ENCODE measurements around the gene MICALL2.

MICALL2 gene

GRCh38 chr7:1437155-1437880 is 22.0 kb downstream of the MICALL2 start:
- Histone ChIP-seq H3K36me3 (ENCODE audit: control insufficient read depth in 5 of 5, insufficient read depth in 5 of 5, low read length in 5 of 5) (peaks cover 0 to 37% (median 11%) of the 10 kb centered on the region in 5 donors), H3K9me3 (ENCODE audit: control insufficient read depth in 5 of 5, low read length in 5 of 5) (no peaks in the 10 kb centered on the region), H3K4me1 (ENCODE audit: control insufficient read depth in 5 of 5, insufficient read depth in 5 of 5, low read length in 5 of 5) (peaks cover 0 to 5% (median 4%) of the 10 kb centered on the region in 5 donors), H3K4me3 (ENCODE audit: low read depth in 1 of 5, low read length in 5 of 5) (no peak overlapping the region), H3K27me3 (ENCODE audit: control insufficient read depth in 5 of 5, insufficient read depth in 4 of 5, low read length in 5 of 5) (peaks cover 0 to under 1% (median under 1%) of the 10 kb centered on the region in 5 donors), H3K27ac (ENCODE audit: low read depth, low read length) (no peak overlapping the region), H3K9ac (ENCODE audit: low read length in 5 of 5) (no peak overlapping the region)

DNA sequence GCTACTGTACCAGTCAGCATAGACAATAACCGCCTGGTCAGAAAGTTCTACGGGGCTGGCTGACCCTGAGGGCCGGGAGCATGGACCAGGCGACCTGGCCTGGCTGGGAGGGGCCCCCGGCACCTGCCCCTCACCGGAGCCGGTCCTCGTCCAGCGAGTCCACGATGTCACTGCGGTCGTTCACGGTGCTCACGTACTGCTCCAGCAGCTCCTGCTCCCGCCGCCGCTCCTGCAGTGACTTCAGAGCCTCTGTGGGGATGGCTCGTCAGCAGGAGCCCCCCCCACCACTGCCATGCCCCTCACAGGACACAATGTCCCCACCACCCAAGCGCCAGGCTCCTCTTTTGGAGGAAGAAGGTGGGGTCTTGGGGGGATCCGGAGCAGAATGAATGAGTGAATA is 22.7 kb downstream of the MICALL2 start:
- Histone ChIP-seq H3K4me3 (ENCODE audit: low read depth in 1 of 5, low read length in 5 of 5) (no peak overlapping the region), H3K27ac (ENCODE audit: low read depth, low read length) (no peak overlapping the region), H3K27me3 (ENCODE audit: control insufficient read depth in 5 of 5, insufficient read depth in 4 of 5, low read length in 5 of 5) (peaks cover 3 to 6% (median 4%) of the 10 kb centered on the region in 5 donors), H3K9ac (ENCODE audit: low read length in 5 of 5) (no peak overlapping the region), H3K36me3 (ENCODE audit: control insufficient read depth in 5 of 5, insufficient read depth in 5 of 5, low read length in 5 of 5) (peaks cover 0 to 30% (median 8%) of the 10 kb centered on the region in 5 donors), H3K9me3 (ENCODE audit: control insufficient read depth in 5 of 5, low read length in 5 of 5) (no peaks in the 10 kb centered on the region), H3K4me1 (ENCODE audit: control insufficient read depth in 5 of 5, insufficient read depth in 5 of 5, low read length in 5 of 5) (peaks cover 0 to 7% (median 6%) of the 10 kb centered on the region in 5 donors)

- Histone ChIP-seq H3K9me3 (ENCODE audit: control insufficient read depth in 5 of 5, low read length in 5 of 5) (no peaks in the 10 kb centered on the region), H3K36me3 (ENCODE audit: control insufficient read depth in 5 of 5, insufficient read depth in 5 of 5, low read length in 5 of 5) (peaks cover 0 to 23% (median 5%) of the 10 kb centered on the region in 5 donors), H3K4me3 (ENCODE audit: low read depth in 1 of 5, low read length in 5 of 5) (no peak overlapping the region), H3K27me3 (ENCODE audit: control insufficient read depth in 5 of 5, insufficient read depth in 4 of 5, low read length in 5 of 5) (peaks cover 3 to 20% (median 15%) of the 10 kb centered on the region in 5 donors), H3K9ac (ENCODE audit: low read length in 5 of 5) (no peak overlapping the region), H3K4me1 (ENCODE audit: control insufficient read depth in 5 of 5, insufficient read depth in 5 of 5, low read length in 5 of 5) (peaks cover 0 to 7% (median 6%) of the 10 kb centered on the region in 5 donors), H3K27ac (ENCODE audit: low read depth, low read length) (no peak overlapping the region)
These were observed 24.2 kb downstream of the MICALL2 start for GRCh38 chr7:1434891-1435670.

DNA sequence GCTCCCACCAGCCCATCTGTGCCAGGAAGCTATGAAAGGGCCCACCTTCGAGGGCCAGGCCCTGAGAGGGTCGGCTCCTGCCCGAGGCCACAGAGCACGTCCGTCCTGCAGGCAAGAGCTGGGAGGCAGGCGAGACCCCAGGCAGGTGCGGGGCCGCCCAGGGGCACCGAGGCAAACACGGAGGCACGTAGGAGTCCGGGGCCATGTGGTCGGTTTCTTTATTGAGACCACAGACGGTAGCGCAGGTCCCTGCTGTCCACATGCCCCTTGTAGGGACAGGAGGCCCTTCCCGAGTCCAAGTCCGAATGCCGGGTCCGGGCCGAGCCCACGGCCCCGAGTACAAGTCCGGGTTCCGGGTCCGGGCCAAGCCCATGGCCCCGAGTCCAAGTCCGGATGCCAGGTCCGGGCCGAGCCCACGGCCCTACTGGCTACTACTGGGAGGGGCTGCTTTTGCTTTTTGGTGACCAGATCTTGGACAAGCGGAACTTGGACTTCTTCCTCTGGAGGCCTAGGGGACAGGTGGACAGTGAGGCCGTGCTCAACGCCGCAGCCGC is 25.0 kb downstream of the MICALL2 start:
- H3K9me3 ChIP-seq (ENCODE audit: control insufficient read depth in 5 of 5, low read length in 5 of 5) = no peaks in the 10 kb centered on the region
- no peak overlapping the region for H3K9ac ChIP-seq (ENCODE audit: low read length in 5 of 5)
- no peak overlapping the region for H3K27ac ChIP-seq (ENCODE audit: low read depth, low read length)
- H3K36me3 ChIP-seq (ENCODE audit: control insufficient read depth in 5 of 5, insufficient read depth in 5 of 5, low read length in 5 of 5) = peaks cover 0 to 22% (median 5%) of the 10 kb centered on the region in 5 donors
- H3K4me1 ChIP-seq (ENCODE audit: control insufficient read depth in 5 of 5, insufficient read depth in 5 of 5, low read length in 5 of 5) = peaks cover 0 to 8% (median 6%) of the 10 kb centered on the region in 5 donors
- peaks cover 3 to 27% (median 24%) of the 10 kb centered on the region in 5 donors for H3K27me3 ChIP-seq (ENCODE audit: control insufficient read depth in 5 of 5, insufficient read depth in 4 of 5, low read length in 5 of 5)
- H3K4me3 ChIP-seq (ENCODE audit: low read depth in 1 of 5, low read length in 5 of 5) = no peak overlapping the region

DNA sequence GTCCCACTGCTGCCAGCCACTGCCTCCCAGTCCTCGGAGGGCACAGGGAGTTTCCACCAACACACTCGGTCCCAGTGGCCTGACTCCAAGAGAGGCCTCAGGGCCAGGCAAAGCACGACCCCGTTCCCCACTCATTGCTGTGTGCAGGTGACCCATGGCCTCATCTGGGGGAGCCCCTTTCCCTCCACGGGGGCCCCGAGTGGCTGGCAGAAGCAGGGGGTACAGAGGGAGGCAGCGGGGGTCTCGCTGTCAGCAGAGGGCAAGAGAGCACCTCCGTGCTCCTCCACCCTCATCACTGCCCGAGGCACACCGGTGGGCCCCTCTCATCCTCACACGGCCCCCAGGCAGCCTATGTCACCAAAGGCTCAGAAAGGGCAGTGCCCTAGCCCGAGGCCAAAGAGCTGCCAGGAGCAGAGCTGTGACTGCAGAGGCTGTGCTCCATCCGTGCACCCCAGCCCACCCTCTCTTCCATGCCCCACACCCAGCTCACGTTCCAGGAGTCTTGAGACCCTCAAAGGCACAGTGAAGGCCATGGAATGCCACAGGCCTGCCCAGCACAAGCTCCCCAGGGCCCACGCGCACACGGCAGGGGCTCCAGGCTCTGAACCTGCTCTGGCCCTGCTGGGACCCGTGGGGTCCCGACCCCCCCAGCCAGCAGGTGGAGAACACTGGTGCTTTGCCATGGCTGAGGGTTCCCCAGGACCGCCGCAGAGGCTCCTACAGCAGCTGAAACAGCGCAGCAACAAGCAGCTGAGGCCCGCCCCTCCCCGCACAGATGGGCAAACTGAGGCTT is 25.9 kb downstream of the MICALL2 start:
- H3K27ac ChIP-seq (ENCODE audit: low read depth, low read length) = no peak overlapping the region
- peaks cover 5 to 34% (median 25%) of the 10 kb centered on the region in 5 donors for H3K27me3 ChIP-seq (ENCODE audit: control insufficient read depth in 5 of 5, insufficient read depth in 4 of 5, low read length in 5 of 5)
- H3K4me3 ChIP-seq (ENCODE audit: low read depth in 1 of 5, low read length in 5 of 5) = no peak overlapping the region
- H3K36me3 ChIP-seq (ENCODE audit: control insufficient read depth in 5 of 5, insufficient read depth in 5 of 5, low read length in 5 of 5) = peaks cover 0 to 18% (median 5%) of the 10 kb centered on the region in 5 donors
- peaks cover 0 to 13% (median 6%) of the 10 kb centered on the region in 5 donors for H3K4me1 ChIP-seq (ENCODE audit: control insufficient read depth in 5 of 5, insufficient read depth in 5 of 5, low read length in 5 of 5)
- H3K9me3 ChIP-seq (ENCODE audit: control insufficient read depth in 5 of 5, low read length in 5 of 5) = no peaks in the 10 kb centered on the region
- H3K9ac ChIP-seq (ENCODE audit: low read length in 5 of 5) = no peak overlapping the region

- H3K4me3 ChIP-seq (ENCODE audit: low read depth in 1 of 5, low read length in 5 of 5) = no peak overlapping the region
- H3K9me3 ChIP-seq (ENCODE audit: control insufficient read depth in 5 of 5, low read length in 5 of 5) = no peaks in the 10 kb centered on the region
- H3K4me1 ChIP-seq (ENCODE audit: control insufficient read depth in 5 of 5, insufficient read depth in 5 of 5, low read length in 5 of 5) = peaks cover 0 to 13% (median 6%) of the 10 kb centered on the region in 5 donors
- H3K27me3 ChIP-seq (ENCODE audit: control insufficient read depth in 5 of 5, insufficient read depth in 4 of 5, low read length in 5 of 5) = peaks cover 5 to 34% (median 25%) of the 10 kb centered on the region in 5 donors
- no peak overlapping the region for H3K9ac ChIP-seq (ENCODE audit: low read length in 5 of 5)
- no peak overlapping the region for H3K27ac ChIP-seq (ENCODE audit: low read depth, low read length)
- peaks cover 0 to 11% (median 5%) of the 10 kb centered on the region in 5 donors for H3K36me3 ChIP-seq (ENCODE audit: control insufficient read depth in 5 of 5, insufficient read depth in 5 of 5, low read length in 5 of 5)
These were observed 26.7 kb downstream of the MICALL2 start for GRCh38 chr7:1432411-1433082.

- peaks cover 0 to 13% (median 6%) of the 10 kb centered on the region in 5 donors for H3K4me1 ChIP-seq (ENCODE audit: control insufficient read depth in 5 of 5, insufficient read depth in 5 of 5, low read length in 5 of 5)
- H3K9ac ChIP-seq (ENCODE audit: low read length in 5 of 5) = no peak overlapping the region
- no peaks in the 10 kb centered on the region for H3K9me3 ChIP-seq (ENCODE audit: control insufficient read depth in 5 of 5, low read length in 5 of 5)
- peaks cover 0 to 4% (median 0%) of the 10 kb centered on the region in 5 donors for H3K36me3 ChIP-seq (ENCODE audit: control insufficient read depth in 5 of 5, insufficient read depth in 5 of 5, low read length in 5 of 5)
- H3K4me3 ChIP-seq (ENCODE audit: low read depth in 1 of 5, low read length in 5 of 5) = no peak overlapping the region
- peaks cover 5 to 34% (median 25%) of the 10 kb centered on the region in 5 donors for H3K27me3 ChIP-seq (ENCODE audit: control insufficient read depth in 5 of 5, insufficient read depth in 4 of 5, low read length in 5 of 5)
- H3K27ac ChIP-seq (ENCODE audit: low read depth, low read length) = no peak overlapping the region
These were observed 27.5 kb downstream of the MICALL2 start for GRCh38 chr7:1431634-1432380.

DNA sequence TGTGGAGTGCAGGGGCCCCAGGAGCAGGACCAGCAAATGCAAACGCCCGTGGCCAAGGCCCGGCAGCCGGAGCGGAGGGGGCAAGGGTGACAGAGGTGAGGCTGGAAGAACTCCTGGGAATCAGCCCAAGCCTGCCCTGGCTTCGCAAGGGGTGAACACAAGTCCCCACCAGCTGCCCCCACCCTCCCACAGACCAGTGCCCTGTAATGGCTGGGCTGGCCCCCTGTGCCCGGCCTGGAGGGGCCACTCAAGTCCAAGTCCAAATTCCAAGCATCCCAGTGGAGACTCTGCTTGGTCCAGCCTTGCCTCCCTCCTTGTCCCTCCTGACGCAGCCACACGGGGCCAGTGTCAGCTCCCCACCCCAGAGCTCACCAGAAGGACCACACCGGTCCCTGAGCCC is 28.0 kb downstream of the MICALL2 start:
- H3K9ac ChIP-seq (ENCODE audit: low read length in 5 of 5) = no peak overlapping the region
- H3K4me3 ChIP-seq (ENCODE audit: low read depth in 1 of 5, low read length in 5 of 5) = no peak overlapping the region
- H3K27me3 ChIP-seq (ENCODE audit: control insufficient read depth in 5 of 5, insufficient read depth in 4 of 5, low read length in 5 of 5) = peaks cover 7 to 34% (median 27%) of the 10 kb centered on the region in 5 donors
- peaks cover 0 to 13% (median 6%) of the 10 kb centered on the region in 5 donors for H3K4me1 ChIP-seq (ENCODE audit: control insufficient read depth in 5 of 5, insufficient read depth in 5 of 5, low read length in 5 of 5)
- H3K9me3 ChIP-seq (ENCODE audit: control insufficient read depth in 5 of 5, low read length in 5 of 5) = no peaks in the 10 kb centered on the region
- no peak overlapping the region for H3K27ac ChIP-seq (ENCODE audit: low read depth, low read length)
- no peaks in the 10 kb centered on the region for H3K36me3 ChIP-seq (ENCODE audit: control insufficient read depth in 5 of 5, insufficient read depth in 5 of 5, low read length in 5 of 5)

Data from subcutaneous abdominal adipose tissue (tissue), 5 donors.